BLaER1 treated with 17β-estradiol and CSF1 and Interleukin-3, amounts not matched to agents 10 nM and 100 nM (cell line): ENCODE data around the gene FAM110A.
"Not testable (repeated sequence)": the region's sequence is repeated elsewhere in the genome, so short reads cannot be mapped to it uniquely, and the experiment has no call there.

Experiments
- H3K27ac ChIP-seq, 11 experiments: shearing (Covaris generic); formaldehyde crosslinking; 2 replicates each; pipeline ENCODE4 v1.8.1; 2022
- H3K27me3 ChIP-seq, 11 experiments: shearing (Covaris generic); formaldehyde crosslinking; 2 replicates each; pipeline ENCODE4 v1.8.1; 2022
- H3K36me3 ChIP-seq, 11 experiments: shearing (Covaris generic); formaldehyde crosslinking; 2 replicates each; pipeline ENCODE4 v1.8.1; 2022
- H3K4me1 ChIP-seq, 10 experiments: shearing (Covaris generic); formaldehyde crosslinking; 2 replicates each; pipeline ENCODE4 v1.8.1; 2022
- H3K4me2 ChIP-seq, 11 experiments: shearing (Covaris generic); formaldehyde crosslinking; 2 replicates each; pipeline ENCODE4 v1.8.1; 2022
- H3K4me3 ChIP-seq, 10 experiments: shearing (Covaris generic); formaldehyde crosslinking; 2 replicates each; pipeline ENCODE4 v1.8.1; 2022
- H3K9ac ChIP-seq, 11 experiments: shearing (Covaris generic); formaldehyde crosslinking; 2 replicates each; pipeline ENCODE4 v1.8.1; 2022
- H3K9me3 ChIP-seq, 11 experiments: shearing (Covaris generic); formaldehyde crosslinking; replicated peaks in 1 of 11; 2 replicates each; pipeline ENCODE4 v1.8.1; 2022
- H4K20me1 ChIP-seq, 11 experiments: shearing (Covaris generic); formaldehyde crosslinking; 2 replicates each; pipeline ENCODE4 v1.8.1; 2022
- Cebpa-rat ChIP-seq, 11 experiments: shearing (Covaris generic); IDR thresholded peaks; 2 replicates each; pipeline ENCODE4 v1.8.1; 2022

The FAM110A gene

DNA sequence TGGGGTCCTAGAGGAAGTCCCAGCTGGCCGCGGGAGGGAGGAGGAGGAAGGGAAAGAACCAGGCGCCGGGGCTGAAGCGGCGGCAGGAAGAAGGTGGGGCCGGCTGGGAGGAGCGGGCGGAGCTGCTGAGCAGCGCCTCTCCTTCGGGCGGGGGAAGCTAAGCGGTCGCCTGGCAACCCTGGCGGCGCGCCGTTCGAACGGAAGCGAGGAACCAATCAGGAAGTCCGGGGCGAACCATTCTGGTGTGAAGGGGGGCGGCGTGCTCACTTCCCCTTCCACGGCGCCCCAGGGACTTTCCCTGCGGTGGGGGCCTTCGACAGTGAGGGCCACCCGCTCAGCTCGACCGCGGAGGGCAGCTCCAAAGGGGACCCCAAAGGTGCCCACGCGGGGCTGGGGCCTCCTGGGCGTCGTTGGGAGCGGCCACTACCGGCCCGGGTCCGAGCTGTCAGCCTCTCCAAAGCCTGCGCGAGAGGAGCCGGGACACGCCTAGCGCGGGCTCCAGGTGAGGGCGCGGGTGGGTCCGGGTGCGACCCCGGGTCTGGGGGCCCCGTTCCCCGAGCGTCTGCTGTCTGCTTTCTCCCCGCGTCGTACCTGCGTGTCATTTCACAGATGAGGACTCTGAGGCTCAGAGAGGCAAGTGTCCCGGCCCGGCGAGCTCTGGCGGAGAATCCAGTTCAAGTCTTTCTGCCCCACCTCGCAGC lies at the start of gene FAM110A:
Gene FAM110A (plus strand): TSS at position 266 of the 701 bp plus-strand sequence. CDS start 11,090 bp downstream, outside the sequence.
- H3K27ac ChIP-seq: peak within 1 kb of the TSS; percentile 83 to 100 (median 94)
- no peak for TF ChIP-seq Cebpa-rat (IDR thresholded peaks at IDR 0.05)
- peaks cover 0 to 4% (median 0%) of the 10 kb centered on the region in 11 experiments; a peak in 2 of 22 replicates for H3K36me3 ChIP-seq

GRCh38 chr20:787825-788224 lies 45.7 kb upstream of the FAM110A start:
- no peak overlapping the region for H3K9ac ChIP-seq
- H3K36me3 ChIP-seq: no peaks in the 10 kb centered on the region
- H3K9me3 ChIP-seq: peaks cover 46 to 72% (median 58%) of the 10 kb centered on the region in 11 experiments
- H4K20me1 ChIP-seq: no peaks in the 10 kb centered on the region
- H3K27ac ChIP-seq: no peak overlapping the region
- no peak overlapping the region for H3K4me3 ChIP-seq
- H3K4me2 ChIP-seq: no peak overlapping the region
- H3K27me3 ChIP-seq: no peaks in the 10 kb centered on the region
- no peaks in the 10 kb centered on the region for H3K4me1 ChIP-seq
- no peak for TF ChIP-seq Cebpa-rat (IDR thresholded peaks at IDR 0.05)

More for the DNA sequence above, at the start of gene FAM110A:
- Histone ChIP-seq H3K4me3 (peak within 1 kb of the TSS; percentile 68 to 91 (median 78)), H4K20me1 (peaks cover 0 to 15% (median under 1%) of the 10 kb centered on the region in 11 experiments; a peak in 5 of 22 replicates), H3K27me3 (no peaks in the 10 kb centered on the region), H3K4me2 (peak within 1 kb of the TSS; percentile 86 to 99 (median 98)), H3K9me3 (peaks cover 0 to 10% (median 7%) of the 10 kb centered on the region in 11 experiments; a peak in 13 of 22 replicates), H3K9ac (peak within 1 kb of the TSS; percentile 84 to 100 (median 92)), H3K4me1 (peaks cover 45 to 85% (median 66%) of the 10 kb centered on the region in 10 experiments)

DNA sequence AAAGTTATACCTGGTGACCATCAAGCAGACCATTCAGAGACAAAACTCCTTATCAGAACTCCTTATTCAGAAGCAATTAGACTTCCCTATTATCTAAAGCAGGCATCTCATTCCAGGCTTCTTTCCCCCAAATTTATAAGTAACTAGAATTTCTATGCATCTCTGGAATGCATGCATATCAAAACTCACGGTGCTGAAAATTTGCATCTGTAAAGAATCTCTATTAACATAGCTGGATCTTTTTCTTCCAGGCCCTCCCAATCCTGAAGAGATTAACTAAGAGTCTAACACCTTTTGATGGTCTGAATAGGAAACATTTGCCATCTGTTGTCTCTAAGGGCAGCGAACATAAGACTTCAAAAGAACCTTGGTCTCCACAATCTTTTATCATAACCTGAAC lies 42.5 kb upstream of the FAM110A start:
- Histone ChIP-seq H3K27me3 (no peaks in the 10 kb centered on the region), H4K20me1 (no peaks in the 10 kb centered on the region), H3K4me1 (no peaks in the 10 kb centered on the region), H3K4me2 (no peak overlapping the region), H3K36me3 (no peaks in the 10 kb centered on the region), H3K9me3 (peaks cover 29 to 56% (median 42%) of the 10 kb centered on the region in 11 experiments), H3K27ac (no peak overlapping the region), H3K4me3 (no peak overlapping the region), H3K9ac (no peak overlapping the region)
- TF ChIP-seq Cebpa-rat (IDR thresholded peaks at IDR 0.05): no peak

- Histone ChIP-seq H3K27ac (no peak overlapping the region), H3K4me3 (no peak overlapping the region), H3K27me3 (no peaks in the 10 kb centered on the region), H3K36me3 (no peaks in the 10 kb centered on the region), H3K9me3 (peaks cover 29 to 44% (median 38%) of the 10 kb centered on the region in 11 experiments), H3K9ac (no peak overlapping the region), H3K4me1 (no peaks in the 10 kb centered on the region), H4K20me1 (no peaks in the 10 kb centered on the region), H3K4me2 (no peak overlapping the region)
- no peak for TF ChIP-seq Cebpa-rat (IDR thresholded peaks at IDR 0.05)
Observed at GRCh38 chr20:792248-792647, 41.3 kb upstream of the FAM110A start.

DNA sequence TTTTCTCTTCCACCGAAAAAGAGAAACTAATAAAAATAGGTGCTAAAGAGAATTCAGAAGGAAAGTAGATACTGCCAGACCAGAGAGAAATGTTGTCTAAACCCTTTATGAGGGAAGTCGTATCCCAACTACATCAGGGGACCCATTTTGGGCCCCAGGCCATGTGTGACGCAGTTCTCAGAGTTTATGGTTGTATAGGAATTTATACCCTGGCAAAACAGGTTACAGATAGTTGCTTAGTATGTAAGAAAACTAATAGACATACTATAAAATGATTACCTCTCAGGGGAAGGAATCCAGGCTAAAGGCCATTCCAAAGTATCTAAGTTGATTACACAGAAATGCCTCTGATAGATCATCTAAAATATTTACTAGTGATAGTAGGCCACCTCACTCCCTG lies 36.6 kb upstream of the FAM110A start:
- no peak overlapping the region for H3K4me3 ChIP-seq
- no peak overlapping the region for H3K27ac ChIP-seq
- peaks cover 17 to 33% (median 24%) of the 10 kb centered on the region in 11 experiments for H3K9me3 ChIP-seq
- H3K4me1 ChIP-seq: no peaks in the 10 kb centered on the region
- H3K9ac ChIP-seq: no peak overlapping the region
- H3K27me3 ChIP-seq: no peaks in the 10 kb centered on the region
- H3K36me3 ChIP-seq: no peaks in the 10 kb centered on the region
- no peak for TF ChIP-seq Cebpa-rat (IDR thresholded peaks at IDR 0.05)
- no peak overlapping the region for H3K4me2 ChIP-seq
- no peaks in the 10 kb centered on the region for H4K20me1 ChIP-seq

DNA sequence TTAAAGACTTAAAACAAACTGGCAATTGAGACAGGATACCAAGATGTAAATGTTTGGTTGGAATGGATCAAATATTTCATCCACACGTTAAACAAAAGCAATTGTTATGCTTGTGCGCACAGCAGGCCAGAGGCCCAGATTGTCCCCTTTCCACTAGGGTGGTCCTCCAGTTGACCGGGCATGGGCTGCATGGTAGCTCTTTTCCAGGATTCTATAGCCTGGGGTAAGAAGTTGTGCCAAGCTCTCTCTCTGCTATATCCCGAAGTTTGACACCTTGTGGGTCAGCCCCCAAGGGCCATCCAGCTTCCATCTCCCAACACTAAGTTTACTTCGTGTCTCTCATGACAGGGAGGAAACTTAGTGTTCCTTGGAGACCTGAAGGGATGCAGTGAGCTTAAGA lies 34.8 kb upstream of the FAM110A start:
- not testable (repeated sequence) for H4K20me1 ChIP-seq, H3K9ac ChIP-seq, H3K4me2 ChIP-seq, H3K36me3 ChIP-seq, H3K4me3 ChIP-seq, H3K27me3 ChIP-seq, H3K27ac ChIP-seq, H3K4me1 ChIP-seq
- H3K9me3 ChIP-seq: peaks cover 11 to 29% (median 19%) of the 10 kb centered on the region in 11 experiments; a peak in 21 of 22 replicates

DNA sequence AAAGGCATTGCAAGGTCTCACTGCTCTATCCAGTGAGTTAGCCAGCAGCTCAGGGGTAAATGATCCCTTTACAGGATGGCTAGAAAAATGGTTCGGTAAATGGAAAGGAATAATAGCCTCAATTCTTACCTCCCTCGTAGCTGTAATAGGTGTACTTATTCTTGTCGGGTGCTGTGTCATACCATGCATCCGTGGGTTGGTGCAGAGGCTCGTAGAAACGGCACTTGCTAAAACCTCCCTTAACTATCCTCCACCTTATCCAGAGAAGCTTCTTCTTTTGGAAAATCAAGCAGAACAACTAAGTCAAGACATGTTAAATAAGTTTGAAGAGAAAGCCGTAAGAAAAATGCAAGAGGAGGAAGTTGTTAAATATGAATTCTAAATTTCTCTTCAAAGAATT lies 33.5 kb upstream of the FAM110A start:
- H3K9ac ChIP-seq, H4K20me1 ChIP-seq, H3K36me3 ChIP-seq, H3K27ac ChIP-seq, H3K4me3 ChIP-seq, H3K4me2 ChIP-seq, H3K27me3 ChIP-seq, H3K4me1 ChIP-seq: not testable (repeated sequence)
- H3K9me3 ChIP-seq: peaks cover 21 to 35% (median 25%) of the 10 kb centered on the region in 11 experiments

GRCh38 chr20:801678-802077 lies 31.8 kb upstream of the FAM110A start:
- Histone ChIP-seq H4K20me1 (no peaks in the 10 kb centered on the region), H3K27ac (no peak overlapping the region), H3K4me2 (no peak overlapping the region), H3K36me3 (no peaks in the 10 kb centered on the region), H3K4me1 (no peaks in the 10 kb centered on the region), H3K4me3 (no peak overlapping the region), H3K9me3 (peaks cover 33 to 45% (median 36%) of the 10 kb centered on the region in 11 experiments), H3K27me3 (no peaks in the 10 kb centered on the region), H3K9ac (no peak overlapping the region)
- TF ChIP-seq Cebpa-rat (IDR thresholded peaks at IDR 0.05): no peak

- Histone ChIP-seq H3K4me1 (no peaks in the 10 kb centered on the region), H3K9ac (no peak overlapping the region), H3K4me2 (no peak overlapping the region), H3K36me3 (no peaks in the 10 kb centered on the region), H3K27ac (no peak overlapping the region), H3K4me3 (no peak overlapping the region), H4K20me1 (no peaks in the 10 kb centered on the region), H3K9me3 (peaks cover 58 to 72% (median 68%) of the 10 kb centered on the region in 11 experiments), H3K27me3 (no peaks in the 10 kb centered on the region)
- no peak for TF ChIP-seq Cebpa-rat (IDR thresholded peaks at IDR 0.05)
Observed at GRCh38 chr20:805713-806112, 27.8 kb upstream of the FAM110A start.

DNA sequence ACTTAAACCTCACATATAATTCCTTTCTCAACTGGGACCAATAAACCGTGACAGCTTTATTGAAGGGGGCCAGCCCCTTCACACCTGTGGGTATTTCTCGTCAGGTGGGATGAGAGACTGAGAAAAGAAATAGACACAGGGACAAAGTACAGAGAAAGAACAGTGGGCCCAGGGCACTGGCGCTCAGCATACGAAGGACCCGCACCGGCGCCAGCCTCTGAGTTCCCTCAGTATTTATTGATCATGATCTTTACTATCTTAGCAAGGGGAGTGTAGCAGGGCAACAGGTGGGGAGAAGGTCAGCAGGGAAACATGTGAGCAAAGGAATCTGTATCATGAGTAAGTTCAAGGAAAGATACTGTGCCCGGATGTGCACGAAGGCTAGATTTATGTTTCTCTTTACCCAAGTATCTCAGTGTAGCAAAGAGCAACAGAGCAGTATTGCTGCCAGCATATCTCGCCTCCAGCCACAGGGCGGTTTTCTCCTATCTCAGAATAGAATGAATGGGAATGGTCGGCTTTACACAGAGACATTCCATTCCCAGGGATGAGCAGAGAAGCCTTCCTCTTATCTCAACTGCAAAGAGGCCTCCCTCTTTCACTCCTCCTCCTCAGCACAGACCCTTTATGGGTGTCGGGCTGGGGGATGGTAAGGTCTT lies 21.6 kb upstream of the FAM110A start:
- H3K4me3 ChIP-seq, H3K27ac ChIP-seq, H3K9ac ChIP-seq, H3K36me3 ChIP-seq, H3K4me1 ChIP-seq, H3K4me2 ChIP-seq, H4K20me1 ChIP-seq, H3K27me3 ChIP-seq: not testable (repeated sequence)
- H3K9me3 ChIP-seq: peaks cover 21 to 31% (median 28%) of the 10 kb centered on the region in 11 experiments

DNA sequence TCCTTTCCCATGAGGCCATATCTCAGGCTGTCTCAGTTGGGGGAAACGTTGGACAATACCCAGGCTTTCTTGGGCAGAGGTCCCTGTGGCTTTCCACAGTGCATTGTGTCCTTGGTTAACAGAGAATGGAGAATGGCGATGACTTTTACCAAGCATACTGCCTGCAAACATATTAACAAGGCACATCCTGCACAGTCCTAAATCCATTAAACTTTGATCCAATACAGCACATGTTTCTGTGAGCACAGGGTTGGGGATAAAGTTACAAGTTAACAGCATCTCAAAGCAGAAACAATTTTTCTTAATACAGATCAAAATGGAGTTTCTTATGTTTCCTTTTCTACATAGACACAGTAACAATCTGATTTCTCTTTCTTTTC lies 21.1 kb upstream of the FAM110A start:
- not testable (repeated sequence) for H3K36me3 ChIP-seq, H4K20me1 ChIP-seq, H3K27ac ChIP-seq, H3K4me3 ChIP-seq, H3K4me1 ChIP-seq, H3K27me3 ChIP-seq, H3K9ac ChIP-seq, H3K4me2 ChIP-seq
- peaks cover 16 to 26% (median 23%) of the 10 kb centered on the region in 11 experiments for H3K9me3 ChIP-seq
